ENCODE data around the gene REN.

Gene REN

GRCh38 chr1:204106825-204107224 lies 59.3 kb downstream of the REN start:
- ATAC-seq: no peak

- no peak for ATAC-seq
Observed at GRCh38 chr1:204105131-204105515, 61.0 kb downstream of the REN start.
